ENCODE data around the gene TPCN2.
A peak's percentile ranks its signal among the peaks of the same experiment; 100 is the strongest.

Gene TPCN2

GRCh38 chr11:69010964-69011623, 37.6 kb upstream of the TPCN2 start:
- peak; percentile 60 for DNase-seq (ENCODE audit: low read depth)

- no peak for DNase-seq (ENCODE audit: low read depth)
Observed at GRCh38 chr11:69011624-69012091, 37.1 kb upstream of the TPCN2 start.

GRCh38 chr11:69012092-69013008, 36.4 kb upstream of the TPCN2 start:
- DNase-seq (ENCODE audit: low read depth), result peak; percentile 40

- peak; percentile 83 for DNase-seq (ENCODE audit: low read depth)
Observed at GRCh38 chr11:69013009-69013951, 35.5 kb upstream of the TPCN2 start, which contains the start of gene MRGPRF. MRGPRF (minus strand) TSS chr11:69013246; CDS start chr11:69009901, 3,345 bp downstream.

- no peak for DNase-seq (ENCODE audit: low read depth)
Observed at GRCh38 chr11:69014084-69014851, 34.5 kb upstream of the TPCN2 start.

GRCh38 chr11:69014898-69015549, 33.7 kb upstream of the TPCN2 start:
- no peak for DNase-seq (ENCODE audit: low read depth)

GRCh38 chr11:69017951-69018350, 30.8 kb upstream of the TPCN2 start:
- no peak for DNase-seq (ENCODE audit: low read depth)

GRCh38 chr11:69018924-69019323, 29.8 kb upstream of the TPCN2 start:
- peak; percentile 74 for DNase-seq (ENCODE audit: low read depth)

- no peak for DNase-seq (ENCODE audit: low read depth)
Observed at GRCh38 chr11:69022260-69022659, 26.5 kb upstream of the TPCN2 start.

GRCh38 chr11:69024509-69024908, 24.2 kb upstream of the TPCN2 start:
- DNase-seq (ENCODE audit: low read depth), result no peak

GRCh38 chr11:69027704-69028372, 20.9 kb upstream of the TPCN2 start:
- no peak for DNase-seq (ENCODE audit: low read depth)

- DNase-seq (ENCODE audit: low read depth), result no peak
Observed at GRCh38 chr11:69030301-69030700, 18.4 kb upstream of the TPCN2 start.

- no peak for DNase-seq (ENCODE audit: low read depth)
Observed at GRCh38 chr11:69032833-69033232, 15.9 kb upstream of the TPCN2 start.

- no peak for DNase-seq (ENCODE audit: low read depth)
Observed at GRCh38 chr11:69033431-69033830, 15.3 kb upstream of the TPCN2 start.

- DNase-seq (ENCODE audit: low read depth), result no peak
Observed at GRCh38 chr11:69034123-69034867, 14.4 kb upstream of the TPCN2 start.

- DNase-seq (ENCODE audit: low read depth), result no peak
Observed at GRCh38 chr11:69035150-69035945, 13.4 kb upstream of the TPCN2 start.

- no peak for DNase-seq (ENCODE audit: low read depth)
Observed at GRCh38 chr11:69035946-69036340, 12.8 kb upstream of the TPCN2 start.

GRCh38 chr11:69037074-69037473, 11.7 kb upstream of the TPCN2 start:
- DNase-seq (ENCODE audit: low read depth), result no peak

GRCh38 chr11:69037544-69037943, 11.2 kb upstream of the TPCN2 start:
- no peak for DNase-seq (ENCODE audit: low read depth)

All from GM04504 (cell line).